Measurements from ENCODE around the gene LENG8. TPM values are rescaled to one million over a fixed set of nuclear protein-coding genes. Genes with fewer than 3 reads are reported as not detected.

The LENG8 gene
- total RNA-seq, 2 donors from 2014 or later: 139 to 171 TPM

DNA sequence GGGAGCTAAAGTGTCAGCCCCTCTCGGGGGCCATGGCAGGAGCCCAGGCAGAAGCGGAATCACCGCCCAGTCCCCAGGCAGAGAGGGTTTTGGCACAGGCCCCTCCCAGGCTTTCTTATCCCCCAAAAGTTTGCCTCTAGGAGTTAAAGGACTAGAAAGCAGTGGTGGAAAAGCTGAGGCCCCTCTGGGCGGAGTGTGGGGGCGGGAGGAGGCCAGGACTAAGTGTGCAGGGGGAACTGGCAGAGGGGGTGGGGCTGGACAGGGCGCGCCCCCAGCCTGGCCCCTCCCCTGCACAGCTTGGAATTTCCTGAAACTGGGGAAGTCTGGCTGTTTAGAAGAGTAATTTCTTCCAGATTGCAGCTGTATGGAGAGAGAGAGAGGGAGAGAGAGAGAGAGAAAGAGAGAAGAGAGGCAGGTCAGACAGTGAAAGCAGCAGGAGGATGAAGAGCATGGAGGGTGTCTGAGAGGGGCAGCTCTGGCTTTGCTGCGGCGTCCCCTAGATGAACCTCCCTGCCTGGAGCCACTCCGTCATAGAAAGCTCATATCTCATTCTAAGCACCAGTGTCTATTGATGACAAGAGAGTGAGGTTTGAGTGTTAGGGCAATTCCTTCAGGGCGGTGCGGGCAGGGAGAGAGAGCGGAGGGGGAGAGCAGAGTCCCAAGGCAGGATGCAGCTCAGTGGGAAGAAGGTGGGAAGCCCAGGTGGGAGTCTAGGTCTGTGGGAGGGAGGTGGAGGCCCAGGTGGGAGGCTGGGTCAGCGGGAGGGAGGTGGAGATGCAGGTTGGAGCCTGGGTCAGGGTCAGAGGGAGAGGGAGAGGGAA, 24.3 kb downstream of the LENG8 start, which contains the start of gene CDC42EP5:
Gene CDC42EP5 (minus strand): TSS at position 226 of the 821 bp plus-strand sequence. CDS start 7,749 bp downstream, outside the sequence.
- Mint-ChIP-seq H3K36me3 (ENCODE audit: low read depth) (no peaks in the 10 kb centered on the region), H3K4me1 (no peaks in the 10 kb centered on the region), H3K4me3 (no peak within 1 kb of the TSS), H3K27ac (no peak within 1 kb of the TSS), H3K27me3 (ENCODE audit: insufficient read depth) (peaks cover 63% of the 10 kb centered on the region), H3K9me3 (no peaks in the 10 kb centered on the region)
- H3K4me3 ChIP-seq (ENCODE audit: low read length): no peak within 1 kb of the TSS
- no peak within 1 kb of the TSS for H3K27ac ChIP-seq (ENCODE audit: low read depth, low read length)
- H3K4me1 ChIP-seq (ENCODE audit: control insufficient read depth, insufficient read depth, low read length): no peaks in the 10 kb centered on the region
- DNase-seq: peak; percentile 61
- TF ChIP-seq, protein P1, sequence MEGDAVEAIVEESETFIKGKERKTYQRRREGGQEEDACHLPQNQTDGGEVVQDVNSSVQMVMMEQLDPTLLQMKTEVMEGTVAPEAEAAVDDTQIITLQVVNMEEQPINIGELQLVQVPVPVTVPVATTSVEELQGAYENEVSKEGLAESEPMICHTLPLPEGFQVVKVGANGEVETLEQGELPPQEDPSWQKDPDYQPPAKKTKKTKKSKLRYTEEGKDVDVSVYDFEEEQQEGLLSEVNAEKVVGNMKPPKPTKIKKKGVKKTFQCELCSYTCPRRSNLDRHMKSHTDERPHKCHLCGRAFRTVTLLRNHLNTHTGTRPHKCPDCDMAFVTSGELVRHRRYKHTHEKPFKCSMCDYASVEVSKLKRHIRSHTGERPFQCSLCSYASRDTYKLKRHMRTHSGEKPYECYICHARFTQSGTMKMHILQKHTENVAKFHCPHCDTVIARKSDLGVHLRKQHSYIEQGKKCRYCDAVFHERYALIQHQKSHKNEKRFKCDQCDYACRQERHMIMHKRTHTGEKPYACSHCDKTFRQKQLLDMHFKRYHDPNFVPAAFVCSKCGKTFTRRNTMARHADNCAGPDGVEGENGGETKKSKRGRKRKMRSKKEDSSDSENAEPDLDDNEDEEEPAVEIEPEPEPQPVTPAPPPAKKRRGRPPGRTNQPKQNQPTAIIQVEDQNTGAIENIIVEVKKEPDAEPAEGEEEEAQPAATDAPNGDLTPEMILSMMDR (conservative IDR thresholded peaks at IDR 0.05): no peak
- H3K27me3 ChIP-seq (ENCODE audit: control insufficient read depth, insufficient read depth, low read length, poor library complexity, severe bottlenecking): peaks cover 31% of the 10 kb centered on the region
- H3K36me3 ChIP-seq (ENCODE audit: control insufficient read depth, insufficient read depth, low read length): no peaks in the 10 kb centered on the region
- H3K9ac ChIP-seq (ENCODE audit: extremely low read depth, low read length, poor library complexity, severe bottlenecking): no peak within 1 kb of the TSS
- H3K9me3 ChIP-seq (ENCODE audit: control insufficient read depth, low read length): no peaks in the 10 kb centered on the region
- WGBS, 2 experiments (ENCODE audit: insufficient coverage in 1 of 2, insufficient read length in 1 of 2): 59 to 64% methylated on average over 4 to 14 of the region's 14 CpGs

DNA sequence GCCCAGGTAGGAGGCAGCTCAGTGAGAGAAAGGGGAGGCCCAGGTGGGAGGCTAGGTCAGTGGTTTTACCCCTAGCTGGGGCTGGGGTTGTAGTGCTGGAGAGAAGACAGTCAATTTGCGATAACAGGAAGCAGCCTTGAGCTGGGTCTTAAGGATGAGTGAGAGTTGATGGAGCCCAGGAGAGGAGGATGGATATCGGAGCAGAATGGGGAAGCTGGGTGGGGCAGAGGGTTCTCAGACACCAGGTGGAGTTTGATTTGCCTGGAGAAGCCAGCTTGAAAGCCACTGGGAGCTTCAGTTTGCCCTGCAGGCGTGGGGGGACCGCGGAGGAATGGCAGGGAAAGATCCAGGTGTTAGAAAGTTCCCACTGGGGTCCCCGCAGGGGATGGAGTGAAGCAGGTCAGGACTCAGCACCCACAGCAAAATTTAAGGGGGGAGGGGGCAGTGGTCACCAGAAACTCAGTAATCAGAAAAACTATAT, 24.9 kb downstream of the LENG8 start:
- peaks cover 26% of the 10 kb centered on the region for H3K27me3 ChIP-seq (ENCODE audit: control insufficient read depth, insufficient read depth, low read length, poor library complexity, severe bottlenecking)
- Mint-ChIP-seq H3K27me3 (ENCODE audit: insufficient read depth) (peaks cover 61% of the 10 kb centered on the region), H3K4me3 (no peak overlapping the region), H3K36me3 (ENCODE audit: low read depth) (no peaks in the 10 kb centered on the region), H3K27ac (no peak overlapping the region), H3K9me3 (no peaks in the 10 kb centered on the region), H3K4me1 (no peaks in the 10 kb centered on the region)
- no peaks in the 10 kb centered on the region for H3K9me3 ChIP-seq (ENCODE audit: control insufficient read depth, low read length)
- no peak overlapping the region for H3K4me3 ChIP-seq (ENCODE audit: low read length)
- 86% methylated on average over 6 of the region's 6 CpGs; no CpG with 5 or more reads in 1 of the 2 experiments for WGBS, 2 experiments (ENCODE audit: insufficient coverage in 1 of 2, insufficient read length in 1 of 2)
- peak; percentile 45 for DNase-seq
- no peak overlapping the region for H3K27ac ChIP-seq (ENCODE audit: low read depth, low read length)
- H3K4me1 ChIP-seq (ENCODE audit: control insufficient read depth, insufficient read depth, low read length): no peaks in the 10 kb centered on the region
- H3K9ac ChIP-seq (ENCODE audit: extremely low read depth, low read length, poor library complexity, severe bottlenecking): no peak overlapping the region
- TF ChIP-seq, protein P1 (conservative IDR thresholded peaks at IDR 0.05): no peak
- H3K36me3 ChIP-seq (ENCODE audit: control insufficient read depth, insufficient read depth, low read length): no peaks in the 10 kb centered on the region

DNA sequence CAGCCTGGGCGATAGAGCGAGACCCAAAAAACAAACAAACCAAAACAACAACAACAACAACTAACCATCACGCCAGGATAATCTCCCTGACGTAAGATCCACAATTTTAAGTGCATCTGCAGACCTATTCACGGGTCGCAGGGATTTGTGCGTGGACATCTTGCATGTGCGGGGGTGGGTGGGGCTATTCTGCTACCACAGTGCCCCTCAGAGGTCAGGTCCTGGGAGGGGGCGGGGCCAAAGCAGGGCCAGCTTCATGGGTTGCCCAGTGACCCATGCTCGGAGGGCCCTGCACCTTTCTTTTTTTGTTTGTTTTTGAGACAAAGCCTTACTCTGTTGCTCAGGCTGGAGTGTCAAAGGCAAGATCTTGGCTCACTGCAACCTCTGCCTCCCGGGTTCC, 26.7 kb downstream of the LENG8 start:
- peak; percentile 56 for DNase-seq
- WGBS, 2 experiments (ENCODE audit: insufficient coverage in 1 of 2, insufficient read length in 1 of 2): 78 to 84% methylated on average over 4 to 11 of the region's 11 CpGs
- TF ChIP-seq, protein P1 (conservative IDR thresholded peaks at IDR 0.05): no peak

More for the DNA sequence above, 26.7 kb downstream of the LENG8 start:
- Mint-ChIP-seq H3K27ac (no peak overlapping the region), H3K27me3 (ENCODE audit: insufficient read depth) (peaks cover 43% of the 10 kb centered on the region), H3K4me3 (no peak overlapping the region), H3K9me3 (no peaks in the 10 kb centered on the region), H3K36me3 (ENCODE audit: low read depth) (no peaks in the 10 kb centered on the region), H3K4me1 (no peaks in the 10 kb centered on the region)
- Histone ChIP-seq H3K4me3 (ENCODE audit: low read length) (no peak overlapping the region), H3K9ac (ENCODE audit: extremely low read depth, low read length, poor library complexity, severe bottlenecking) (no peak overlapping the region), H3K27me3 (ENCODE audit: control insufficient read depth, insufficient read depth, low read length, poor library complexity, severe bottlenecking) (peaks cover 10% of the 10 kb centered on the region), H3K27ac (ENCODE audit: low read depth, low read length) (no peak overlapping the region), H3K4me1 (ENCODE audit: control insufficient read depth, insufficient read depth, low read length) (no peaks in the 10 kb centered on the region), H3K36me3 (ENCODE audit: control insufficient read depth, insufficient read depth, low read length) (no peaks in the 10 kb centered on the region), H3K9me3 (ENCODE audit: control insufficient read depth, low read length) (no peaks in the 10 kb centered on the region)
